DOHH2 (cell line): ENCODE data around the gene MACROD2.

ENCODE experiments used
- H3F3A ChIP-seq: fragments of 200-600 bp; sonication (generic), shearing (Covaris generic); 2 replicates; pipeline ENCODE4 v1.6.0; 2016; ENCODE audit warnings: antibody characterized with exemption, mild to moderate bottlenecking; ENCODE audit not compliant: control insufficient read depth, insufficient read depth
- H3K27ac ChIP-seq: fragments of 200-600 bp; sonication (generic); 2 replicates; pipeline ENCODE4 v1.5.1; 2014; ENCODE audit warnings: low read depth, mild to moderate bottlenecking, low read length, moderate library complexity
- H3K27me3 ChIP-seq: fragments of 200-600 bp; sonication (generic); 2 replicates; pipeline ENCODE4 v1.6.1; 2014; ENCODE audit warnings: mild to moderate bottlenecking, low read length, mixed read lengths; ENCODE audit not compliant: control insufficient read depth
- H3K36me3 ChIP-seq: fragments of 200-600 bp; sonication (generic); 2 replicates; pipeline ENCODE4 v1.6.1; 2014; ENCODE audit warnings: mild to moderate bottlenecking, low read length, moderate library complexity, mixed read lengths; ENCODE audit not compliant: control insufficient read depth
- H3K4me1 ChIP-seq: fragments of 200-600 bp; sonication (generic); 2 replicates; pipeline ENCODE4 v1.6.1; 2014; ENCODE audit warnings: mild to moderate bottlenecking, low read length, mixed read lengths; ENCODE audit not compliant: control insufficient read depth
- H3K4me2 ChIP-seq: fragments of 200-600 bp; sonication (generic); 2 replicates; pipeline ENCODE4 v1.6.0; 2014; ENCODE audit warnings: mild to moderate bottlenecking, low read length, moderate library complexity
- H3K4me3 ChIP-seq: fragments of 200-600 bp; sonication (generic); 2 replicates; pipeline ENCODE4 v1.5.1; 2014; ENCODE audit warnings: mild to moderate bottlenecking, low read length, mixed read lengths
- H3K79me2 ChIP-seq: fragments of 200-600 bp; sonication (generic); 2 replicates; pipeline ENCODE4 v1.6.1; 2014; ENCODE audit warnings: mild to moderate bottlenecking, low read length, mixed read lengths; ENCODE audit not compliant: control insufficient read depth
- H3K9me2 ChIP-seq: fragments of 200-600 bp; sonication (generic); replicated peaks from 2 replicates; pipeline ENCODE4 v1.6.1; 2014; ENCODE audit warnings: mild to moderate bottlenecking, low read length, mixed read lengths; ENCODE audit not compliant: control insufficient read depth
- H3K9me3 ChIP-seq: fragments of 200-600 bp; sonication (generic); 2 replicates; pipeline ENCODE4 v1.6.1; 2014; ENCODE audit warnings: antibody characterized with exemption, low read length, mixed read lengths; ENCODE audit not compliant: control insufficient read depth, insufficient read depth
- H4K20me1 ChIP-seq: fragments of 200-600 bp; sonication (generic); 2 replicates; pipeline ENCODE4 v1.6.0; 2014; ENCODE audit warnings: low read depth, mild to moderate bottlenecking, antibody characterized with exemption, low read length, moderate library complexity; ENCODE audit not compliant: control insufficient read depth, insufficient read depth
- EZH2phosphoT487 ChIP-seq: fragments of 200-600 bp; sonication (generic); IDR thresholded peaks from 2 replicates; pipeline ENCODE4 v1.6.1; 2017; ENCODE audit warnings: borderline replicate concordance, mild to moderate bottlenecking, antibody characterized with exemption, low read length, moderate library complexity, mixed read lengths
- TF ChIP-seq, protein P1 (sequence below): fragments of 200-600 bp; sonication (generic); IDR thresholded peaks from one replicate; pipeline ENCODE4 v1.5.1; 2014; ENCODE audit warnings: antibody characterized with exemption, mild to moderate bottlenecking, low read depth, low read length; ENCODE audit not compliant: poor library complexity, severe bottlenecking

Gene MACROD2

DNA sequence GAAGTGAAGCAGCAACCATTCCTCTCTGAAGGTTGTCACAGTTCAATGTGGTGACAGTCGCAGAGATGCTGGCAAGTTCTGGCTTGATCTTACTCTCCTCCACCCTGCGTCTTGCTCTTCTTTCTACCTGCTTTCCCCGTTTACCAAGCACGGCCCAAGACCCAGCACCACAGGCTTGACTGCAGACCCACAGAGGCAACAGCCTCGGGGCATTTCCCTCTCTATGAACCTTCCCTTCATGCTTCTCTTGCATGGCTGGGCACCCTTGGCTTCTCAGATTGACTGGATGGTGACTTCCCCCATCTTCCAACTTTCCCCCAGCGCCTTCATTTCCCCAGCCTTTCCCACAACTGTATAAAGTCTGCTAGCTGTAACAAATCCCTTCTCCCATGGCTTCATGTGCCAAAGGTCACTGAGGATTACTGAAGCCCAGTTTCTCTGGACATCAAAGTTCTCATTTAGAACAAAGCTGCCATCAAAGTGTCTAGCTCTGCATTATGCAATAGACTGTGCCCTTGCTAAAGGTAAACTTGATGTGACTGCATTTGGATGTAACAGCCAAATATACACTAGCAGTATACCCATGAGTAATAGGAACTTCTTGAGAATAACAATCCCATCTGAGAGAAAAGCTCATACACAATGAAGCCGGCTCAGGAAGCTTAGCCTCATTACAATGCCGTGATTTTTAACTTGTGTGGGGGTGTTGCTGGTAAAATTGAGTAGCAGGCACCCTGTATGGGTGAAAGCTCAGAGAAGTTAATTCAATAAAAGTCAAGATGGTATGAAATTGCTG lies 1065.1 kb downstream of the MACROD2 start:
- Histone ChIP-seq H3K79me2 (no peaks in the 10 kb centered on the region), H3K27me3 (no peaks in the 10 kb centered on the region), H4K20me1 (no peaks in the 10 kb centered on the region), H3K4me3 (no peak overlapping the region), H3K27ac (no peak overlapping the region), H3K9me2 (no peaks in the 10 kb centered on the region), H3K4me1 (no peaks in the 10 kb centered on the region), H3K36me3 (no peaks in the 10 kb centered on the region), H3K4me2 (no peak overlapping the region), H3F3A (no peaks in the 10 kb centered on the region), H3K9me3 (no peaks in the 10 kb centered on the region)
- TF ChIP-seq, protein P1, sequence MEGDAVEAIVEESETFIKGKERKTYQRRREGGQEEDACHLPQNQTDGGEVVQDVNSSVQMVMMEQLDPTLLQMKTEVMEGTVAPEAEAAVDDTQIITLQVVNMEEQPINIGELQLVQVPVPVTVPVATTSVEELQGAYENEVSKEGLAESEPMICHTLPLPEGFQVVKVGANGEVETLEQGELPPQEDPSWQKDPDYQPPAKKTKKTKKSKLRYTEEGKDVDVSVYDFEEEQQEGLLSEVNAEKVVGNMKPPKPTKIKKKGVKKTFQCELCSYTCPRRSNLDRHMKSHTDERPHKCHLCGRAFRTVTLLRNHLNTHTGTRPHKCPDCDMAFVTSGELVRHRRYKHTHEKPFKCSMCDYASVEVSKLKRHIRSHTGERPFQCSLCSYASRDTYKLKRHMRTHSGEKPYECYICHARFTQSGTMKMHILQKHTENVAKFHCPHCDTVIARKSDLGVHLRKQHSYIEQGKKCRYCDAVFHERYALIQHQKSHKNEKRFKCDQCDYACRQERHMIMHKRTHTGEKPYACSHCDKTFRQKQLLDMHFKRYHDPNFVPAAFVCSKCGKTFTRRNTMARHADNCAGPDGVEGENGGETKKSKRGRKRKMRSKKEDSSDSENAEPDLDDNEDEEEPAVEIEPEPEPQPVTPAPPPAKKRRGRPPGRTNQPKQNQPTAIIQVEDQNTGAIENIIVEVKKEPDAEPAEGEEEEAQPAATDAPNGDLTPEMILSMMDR = no peak
- TF ChIP-seq EZH2phosphoT487 = no peak

DNA sequence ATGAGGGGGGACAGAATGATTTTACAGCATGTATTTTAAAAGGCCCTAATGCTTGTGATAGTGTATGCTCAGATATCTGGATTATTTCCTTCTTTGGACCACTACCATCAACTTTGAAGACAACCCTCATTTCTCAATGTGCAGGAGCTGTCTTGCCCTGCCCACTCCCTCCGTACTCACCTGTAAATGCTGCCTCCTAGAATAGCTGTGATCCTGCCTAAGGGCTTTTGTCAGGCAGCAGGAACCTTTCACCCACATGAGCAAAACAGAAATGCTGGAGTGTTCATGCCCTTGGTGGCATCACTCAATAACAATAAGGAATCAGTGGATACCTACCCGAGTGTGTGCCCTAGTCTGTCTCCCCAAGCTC lies 1065.7 kb downstream of the MACROD2 start:
- Histone ChIP-seq H3K27me3 (no peaks in the 10 kb centered on the region), H3K79me2 (no peaks in the 10 kb centered on the region), H3K9me2 (no peaks in the 10 kb centered on the region), H3K4me1 (no peaks in the 10 kb centered on the region), H3K4me3 (no peak overlapping the region), H4K20me1 (no peaks in the 10 kb centered on the region), H3K9me3 (no peaks in the 10 kb centered on the region), H3K36me3 (no peaks in the 10 kb centered on the region), H3K4me2 (no peak overlapping the region), H3K27ac (no peak overlapping the region), H3F3A (no peaks in the 10 kb centered on the region)
- no peak for TF ChIP-seq EZH2phosphoT487
- TF ChIP-seq, protein P1 = no peak

DNA sequence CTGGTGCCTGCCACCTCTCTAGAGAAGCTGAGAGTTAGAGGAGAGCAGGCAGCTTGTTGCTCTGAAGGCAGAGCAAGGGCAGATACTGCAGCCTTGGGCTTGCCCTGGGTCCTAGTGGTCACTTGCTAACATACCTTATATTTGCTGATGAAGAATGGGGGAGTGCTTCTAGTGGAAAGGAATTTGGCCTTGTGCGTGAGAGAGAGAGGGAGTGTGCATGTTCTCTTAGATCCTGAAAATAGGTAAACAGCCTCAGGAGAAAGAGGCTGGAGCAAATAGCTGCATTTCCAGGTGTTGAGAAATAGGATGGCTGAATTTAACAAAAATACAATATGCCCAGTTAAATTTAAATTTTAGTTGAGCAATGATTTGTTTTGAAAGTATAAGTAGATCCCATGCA lies 1066.6 kb downstream of the MACROD2 start:
- H3K79me2 ChIP-seq = no peaks in the 10 kb centered on the region
- no peaks in the 10 kb centered on the region for H3K9me2 ChIP-seq
- no peaks in the 10 kb centered on the region for H3K4me1 ChIP-seq
- H3F3A ChIP-seq = no peaks in the 10 kb centered on the region
- no peaks in the 10 kb centered on the region for H3K27me3 ChIP-seq
- H3K9me3 ChIP-seq = no peaks in the 10 kb centered on the region
- no peak overlapping the region for H3K27ac ChIP-seq
- no peak overlapping the region for H3K4me3 ChIP-seq
- no peak overlapping the region for H3K4me2 ChIP-seq
- TF ChIP-seq EZH2phosphoT487 = no peak
- TF ChIP-seq, protein P1 = no peak
- no peaks in the 10 kb centered on the region for H4K20me1 ChIP-seq
- no peaks in the 10 kb centered on the region for H3K36me3 ChIP-seq
